Sigmoid colon (tissue), 7 donors: ENCODE results near the gene EML6. TPM values are rescaled to one million over a fixed set of nuclear protein-coding genes. Genes with fewer than 3 reads are reported as not detected.

Source experiments
- DNase-seq: peaks from one replicate; pipeline ENCODE4 v3.0.0-alpha.2; 2019
- H3K27ac ChIP-seq, 4 donors: fragments of 200-600 bp; sonication (generic); one replicate each; pipeline ENCODE4 v1.5.1; 2016 to 2019; ENCODE audit warnings: mild to moderate bottlenecking in 1 of 4
- H3K27me3 ChIP-seq, 3 donors: fragments of 200-600 bp; sonication (generic); one replicate each; pipeline ENCODE4 v1.5.1; 2019; ENCODE audit warnings: mild to moderate bottlenecking in 1 of 3
- H3K36me3 ChIP-seq, 4 donors: fragments of 200-600 bp; sonication (generic); one replicate each; pipeline ENCODE4 v1.5.1; 2016 to 2019
- H3K4me1 ChIP-seq, 4 donors: fragments of 200-600 bp; sonication (generic); one replicate each; pipeline ENCODE4 v1.5.1; 2017 to 2019
- H3K4me3 ChIP-seq, 4 donors: fragments of 200-600 bp; sonication (generic); one replicate each; pipeline ENCODE4 v1.5.1; 2017 to 2019; ENCODE audit warnings: mild to moderate bottlenecking in 2 of 4, moderate library complexity in 1 of 4
- H3K9me3 ChIP-seq, 4 donors: fragments of 200-600 bp in 3 of 4; sonication (generic) in 3 of 4; one replicate each; pipeline versions ENCODE4 v1.5.1 to v1.6.1; 2013 to 2019
- CTCF ChIP-seq, 4 experiments: fragments of 450-650 bp in 3 of 4; fragments of 200-600 bp in 1 of 4; IDR thresholded peaks; one replicate each; pipeline ENCODE4 v1.5.1; 2016 to 2019; ENCODE audit warnings: antibody characterized with exemption in 4 of 4, mild to moderate bottlenecking in 3 of 4, moderate library complexity in 2 of 4
- EP300 ChIP-seq, 4 donors: sonication (generic); formaldehyde crosslinking; IDR thresholded peaks; one replicate each; pipeline ENCODE4 v1.6.1; 2017; ENCODE audit warnings: antibody characterized with exemption in 4 of 4
- POLR2A ChIP-seq, 2 donors: fragments of 450-650 bp; IDR thresholded peaks; one replicate each; pipeline ENCODE4 v1.6.1; 2016; ENCODE audit warnings: antibody characterized with exemption in 2 of 2, mild to moderate bottlenecking in 2 of 2, moderate library complexity in 2 of 2
- POLR2AphosphoS5 ChIP-seq, 4 donors: sonication (generic); formaldehyde crosslinking; IDR thresholded peaks; one replicate each; pipeline ENCODE4 v1.6.1; 2017; ENCODE audit warnings: antibody characterized with exemption in 4 of 4
- WGBS, 2 donors: extraction: QIAGEN DNeasy Blood & Tissue Kit; methylation state at CpG; one replicate each; pipeline ENCODE4 v1.1.7; 2013; 5-methylcytosine and 5-hydroxymethylcytosine counted together
- intact Hi-C: fragments of 100-400 bp; cut with DNase I; formaldehyde crosslinking; loops from one replicate; pipeline ENCODE4 v1.15.1; 2023
- polyA plus RNA-seq, 3 donors: library from polyadenylated mRNA; stranded (reverse); fragments of 200-250 nt; gene quantifications; one replicate each; pipeline ENCODE4 v1.2.3, GENCODE V29; 2013
- total RNA-seq, 4 donors: library from RNA; depleted of rRNA; stranded (reverse); fragments of >200 nt; gene quantifications; one replicate each; pipeline ENCODE4 v1.1.0, GENCODE V29; 2016
- donor health status: healthy with polysubstance abuse.
- donor health status: Bipolar disorder and iron deficiency.
- donor health status: healthy.

EML6 gene
- total and polyA plus RNA-seq, 7 donors, result 0.46 to 2.2 (median 1.2) TPM

- no peaks in the 10 kb centered on the region for H3K9me3 ChIP-seq
- H3K27ac ChIP-seq, result no peak overlapping the region
- H3K36me3 ChIP-seq, result no peaks in the 10 kb centered on the region
- intact Hi-C loops, result no loop called here
- H3K4me3 ChIP-seq, result no peak overlapping the region
- 92 to 93% methylated on average over 5 of the region's 5 CpGs for WGBS, 2 donors
- no peaks in the 10 kb centered on the region for H3K27me3 ChIP-seq
- TF ChIP-seq EP300 (IDR thresholded peaks at IDR 0.05) (no peak), POLR2A (IDR thresholded peaks at IDR 0.05) (no peak), POLR2AphosphoS5 (IDR thresholded peaks at IDR 0.05) (no peak), CTCF (IDR thresholded peaks at IDR 0.05) (no peak)
- no peak for DNase-seq
- no peaks in the 10 kb centered on the region for H3K4me1 ChIP-seq
These were observed 155.6 kb downstream of the EML6 start for GRCh38 chr2:54879032-54879431.

- Histone ChIP-seq H3K9me3 (no peaks in the 10 kb centered on the region), H3K36me3 (no peaks in the 10 kb centered on the region), H3K4me3 (no peak overlapping the region), H3K27ac (no peak overlapping the region), H3K4me1 (no peaks in the 10 kb centered on the region), H3K27me3 (no peaks in the 10 kb centered on the region)
- TF ChIP-seq POLR2A (IDR thresholded peaks at IDR 0.05) (no peak), EP300 (IDR thresholded peaks at IDR 0.05) (no peak), POLR2AphosphoS5 (IDR thresholded peaks at IDR 0.05) (no peak), CTCF (IDR thresholded peaks at IDR 0.05) (no peak)
- WGBS, 2 donors, result 50 to 64% methylated on average over 14 of the region's 14 CpGs
- intact Hi-C loops, result no loop called here
- DNase-seq, result no peak
These were observed 156.3 kb downstream of the EML6 start for GRCh38 chr2:54879598-54880332.

- no peaks in the 10 kb centered on the region for H3K4me1 ChIP-seq
- no peaks in the 10 kb centered on the region for H3K36me3 ChIP-seq
- DNase-seq, result no peak
These were observed 157.0 kb downstream of the EML6 start for GRCh38 chr2:54880428-54880827.

GRCh38 chr2:54881759-54882158 lies 158.3 kb downstream of the EML6 start:
- intact Hi-C loops, result no loop called here
- no peak overlapping the region for H3K27ac ChIP-seq
- H3K27me3 ChIP-seq, result no peaks in the 10 kb centered on the region
- H3K4me3 ChIP-seq, result no peak overlapping the region
- H3K9me3 ChIP-seq, result no peaks in the 10 kb centered on the region
- no peak for TF ChIP-seq CTCF (IDR thresholded peaks at IDR 0.05)
- no peak for TF ChIP-seq POLR2AphosphoS5 (IDR thresholded peaks at IDR 0.05)
- TF ChIP-seq POLR2A (IDR thresholded peaks at IDR 0.05), result no peak
- no peak for TF ChIP-seq EP300 (IDR thresholded peaks at IDR 0.05)
- H3K4me1 ChIP-seq, result no peaks in the 10 kb centered on the region
- DNase-seq, result no peak
- WGBS, 2 donors, result 77 to 93% methylated on average over 4 of the region's 4 CpGs
- no peaks in the 10 kb centered on the region for H3K36me3 ChIP-seq

More at GRCh38 chr2:54880428-54880827, 157.0 kb downstream of the EML6 start:
- no peaks in the 10 kb centered on the region for H3K9me3 ChIP-seq
- intact Hi-C loops, result no loop called here
- WGBS, 2 donors, result 10 to 26% methylated on average over 1 of the region's 1 CpG
- H3K4me3 ChIP-seq, result no peak overlapping the region
- TF ChIP-seq EP300 (IDR thresholded peaks at IDR 0.05), result no peak
- H3K27me3 ChIP-seq, result no peaks in the 10 kb centered on the region
- H3K27ac ChIP-seq, result no peak overlapping the region

GRCh38 chr2:54885891-54886290 lies 162.4 kb downstream of the EML6 start:
- Histone ChIP-seq H3K4me3 (no peak overlapping the region), H3K27me3 (no peaks in the 10 kb centered on the region), H3K27ac (no peak overlapping the region), H3K9me3 (no peaks in the 10 kb centered on the region), H3K36me3 (no peaks in the 10 kb centered on the region), H3K4me1 (no peaks in the 10 kb centered on the region)
- DNase-seq, result no peak
- intact Hi-C loops, result no loop called here
- 92 to 93% methylated on average over 3 of the region's 3 CpGs for WGBS, 2 donors
- TF ChIP-seq CTCF (IDR thresholded peaks at IDR 0.05) (no peak), EP300 (IDR thresholded peaks at IDR 0.05) (no peak), POLR2AphosphoS5 (IDR thresholded peaks at IDR 0.05) (no peak), POLR2A (IDR thresholded peaks at IDR 0.05) (no peak)
